ENCODE data around the gene ATG14.
"Not testable (repeated sequence)": the region's sequence is repeated elsewhere in the genome, so short reads cannot be mapped to it uniquely, and the experiment has no call there.

Gene ATG14

DNA sequence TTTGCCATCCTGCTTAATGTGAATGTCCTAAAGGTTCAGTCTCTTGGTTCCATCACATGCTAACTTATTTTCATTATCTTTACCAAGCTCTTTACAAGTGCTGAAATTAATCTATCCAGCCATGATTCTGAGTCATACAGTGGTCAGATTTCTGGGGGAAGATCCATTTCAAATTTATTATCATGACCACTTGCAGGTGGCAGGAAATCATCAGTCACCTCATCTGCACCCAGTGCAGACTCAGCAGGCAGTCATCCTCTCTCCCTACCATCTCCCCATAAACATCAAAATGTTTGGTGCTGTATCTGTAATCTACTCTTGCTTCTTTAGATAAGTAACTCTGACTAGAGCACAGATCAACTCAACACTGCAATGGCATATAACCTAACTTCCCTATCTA, 23.5 kb downstream of the ATG14 start:
- in situ Hi-C loops (cut with MboI; ENCODE audit: low sequenced_read_pairs), result no loop called here

- in situ Hi-C loops (cut with MboI; ENCODE audit: low sequenced_read_pairs), result no loop called here
Measured at GRCh38 chr14:55387121-55387520, 24.5 kb downstream of the ATG14 start.

DNA sequence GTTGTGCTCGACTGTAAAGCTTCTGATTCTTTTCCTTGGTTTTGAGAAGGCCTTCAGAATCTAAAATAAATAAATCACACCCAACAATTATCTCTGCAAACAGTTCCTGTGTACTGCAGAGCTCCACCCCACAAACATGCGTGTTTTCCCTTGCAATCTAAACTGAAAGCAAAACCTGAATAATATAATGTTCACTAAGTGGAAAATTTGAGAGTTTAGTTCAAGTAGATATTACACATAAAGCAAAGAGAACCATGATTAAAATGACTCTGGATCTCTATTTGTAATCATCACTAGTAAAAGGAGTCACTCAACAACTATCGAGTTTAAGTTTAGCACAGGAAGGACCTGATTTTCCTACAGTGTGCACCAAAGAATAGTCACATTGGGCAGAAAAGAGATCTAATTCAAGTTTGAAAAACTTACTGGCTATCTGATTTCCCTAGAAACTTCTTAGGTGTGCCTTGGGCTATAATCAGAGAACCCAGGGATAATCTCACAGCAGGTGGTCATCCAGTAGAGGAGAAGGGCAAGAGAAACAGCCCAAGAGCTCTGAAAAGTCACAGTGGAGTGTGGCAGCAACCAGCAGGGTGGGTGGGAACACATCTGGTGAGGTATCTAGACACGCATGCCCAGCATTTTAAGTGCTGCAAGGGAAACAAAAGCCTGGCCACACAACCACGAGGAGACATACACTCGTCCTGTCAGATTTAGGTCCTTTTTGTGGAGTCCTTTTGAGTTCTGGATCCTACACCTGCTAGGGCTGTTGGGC, 25.4 kb downstream of the ATG14 start:
- in situ Hi-C loops (cut with MboI; ENCODE audit: low sequenced_read_pairs), result no loop called here

DNA sequence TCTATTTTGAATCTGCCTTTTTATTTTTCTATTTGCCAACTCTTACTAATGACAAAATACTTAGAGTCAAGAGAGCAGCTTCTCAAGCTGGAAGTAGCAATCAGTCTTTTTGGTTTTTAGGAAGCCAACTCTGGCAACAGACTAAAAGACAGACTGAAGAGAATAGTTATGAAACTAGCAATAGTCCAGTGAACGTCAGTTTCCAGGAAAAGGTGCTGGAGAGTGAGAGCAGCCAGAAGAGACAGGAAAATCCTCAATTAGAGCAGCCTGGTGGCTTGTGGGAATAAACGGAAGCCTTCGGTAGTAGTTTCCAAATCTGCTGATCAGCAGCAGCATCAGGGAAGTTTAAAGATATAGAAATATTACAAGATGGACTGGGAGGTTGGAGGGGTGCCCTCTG, 27.1 kb downstream of the ATG14 start:
- in situ Hi-C loops (cut with MboI; ENCODE audit: low sequenced_read_pairs), result no loop called here

DNA sequence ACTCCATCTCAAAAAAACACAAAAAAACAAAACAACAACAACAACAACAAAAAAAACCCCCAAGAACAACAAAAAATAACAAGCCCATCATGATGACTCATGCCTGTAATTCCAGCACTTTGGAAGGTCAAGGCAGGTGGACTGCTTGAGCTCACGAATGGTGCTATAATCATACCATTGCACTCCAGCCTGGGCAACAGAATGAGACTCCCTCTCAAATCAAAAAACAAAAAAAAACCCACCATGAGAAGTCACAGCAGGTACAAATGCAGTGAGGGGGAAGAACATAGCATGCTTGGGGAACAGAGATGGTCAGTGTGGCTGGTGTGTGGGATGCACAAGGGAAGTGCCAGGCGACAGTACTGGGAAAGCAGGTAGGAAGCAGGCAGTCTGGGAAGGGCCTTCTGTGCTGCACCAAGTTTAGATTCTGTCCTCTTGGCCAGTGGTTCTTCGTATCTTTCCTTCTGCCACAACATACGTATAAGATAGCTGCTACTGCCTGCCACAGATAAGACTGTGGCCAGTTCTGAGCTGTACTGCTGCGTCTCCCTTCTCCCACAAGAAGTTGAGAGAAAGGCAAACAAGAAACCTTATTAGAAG, 28.0 kb downstream of the ATG14 start:
- in situ Hi-C loops (cut with MboI; ENCODE audit: low sequenced_read_pairs), result no loop called here

GRCh38 chr14:55383056-55383466, 28.6 kb downstream of the ATG14 start:
- in situ Hi-C loops (cut with MboI; ENCODE audit: low sequenced_read_pairs), result not testable (repeated sequence)

DNA sequence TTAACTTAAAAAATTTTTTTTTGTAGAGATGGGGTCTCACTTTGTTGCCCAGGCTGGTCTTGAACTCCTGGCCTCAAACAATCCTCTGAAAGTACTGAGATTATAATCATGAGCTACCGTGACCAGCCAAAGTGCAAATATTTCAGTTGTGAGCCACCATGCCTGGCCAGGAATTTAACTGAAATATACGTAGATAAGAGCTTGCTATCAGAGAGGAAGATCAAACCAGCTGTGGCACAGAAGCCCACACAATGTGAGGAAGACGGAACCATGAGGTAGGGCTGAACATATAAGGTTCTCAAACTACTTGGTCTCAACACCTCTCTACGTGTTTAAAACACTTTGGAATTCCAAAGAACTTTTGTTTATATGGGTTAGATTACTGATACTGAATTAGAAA, 29.1 kb downstream of the ATG14 start:
- in situ Hi-C loops (cut with MboI; ENCODE audit: low sequenced_read_pairs), result no loop called here

GRCh38 chr14:55381561-55381960, 30.1 kb downstream of the ATG14 start:
- in situ Hi-C loops (cut with MboI; ENCODE audit: low sequenced_read_pairs), result no loop called here

DNA sequence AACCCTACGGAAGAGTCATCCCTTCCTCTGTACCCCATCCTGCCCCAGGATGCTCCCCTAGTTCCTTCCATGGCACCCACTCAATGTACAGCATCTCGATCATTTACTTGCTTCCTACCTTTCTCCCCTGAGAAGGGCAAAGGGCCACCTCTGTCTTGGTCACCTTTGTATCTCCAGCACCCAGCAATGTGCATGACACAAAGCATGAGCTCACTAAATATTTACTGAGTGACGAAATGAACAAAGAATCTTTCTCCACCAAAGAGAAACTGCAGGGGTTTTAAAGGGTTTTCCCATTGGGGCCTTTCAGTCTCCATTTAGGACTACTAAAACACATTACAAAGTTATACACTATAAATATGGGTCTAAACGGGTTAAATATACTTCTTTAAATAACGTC, 30.6 kb downstream of the ATG14 start:
- in situ Hi-C loops (cut with MboI; ENCODE audit: low sequenced_read_pairs), result no loop called here

DNA sequence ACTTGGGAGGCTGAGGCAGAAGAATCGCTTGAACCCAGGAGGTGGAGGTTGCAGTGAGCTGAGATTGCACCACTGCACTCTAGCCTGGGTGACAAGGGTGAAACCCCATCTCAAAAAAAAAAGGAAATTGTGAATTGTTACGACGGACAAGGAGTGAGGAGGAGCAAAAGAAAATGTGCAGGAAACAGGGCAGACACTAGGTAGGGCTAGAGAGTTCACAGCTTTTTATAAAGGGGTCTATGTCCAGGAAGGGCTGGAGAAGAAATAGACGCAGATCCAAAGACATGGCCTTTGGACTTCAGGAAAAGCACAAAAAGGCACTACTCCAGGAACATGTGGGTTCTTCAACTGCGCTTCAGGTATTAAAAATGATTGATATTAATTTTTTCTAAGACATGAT, 34.4 kb downstream of the ATG14 start:
- in situ Hi-C loops (cut with MboI; ENCODE audit: low sequenced_read_pairs), result no loop called here

GRCh38 chr14:55374771-55375170, 36.9 kb downstream of the ATG14 start:
- in situ Hi-C loops (cut with MboI; ENCODE audit: low sequenced_read_pairs), result no loop called here

DNA sequence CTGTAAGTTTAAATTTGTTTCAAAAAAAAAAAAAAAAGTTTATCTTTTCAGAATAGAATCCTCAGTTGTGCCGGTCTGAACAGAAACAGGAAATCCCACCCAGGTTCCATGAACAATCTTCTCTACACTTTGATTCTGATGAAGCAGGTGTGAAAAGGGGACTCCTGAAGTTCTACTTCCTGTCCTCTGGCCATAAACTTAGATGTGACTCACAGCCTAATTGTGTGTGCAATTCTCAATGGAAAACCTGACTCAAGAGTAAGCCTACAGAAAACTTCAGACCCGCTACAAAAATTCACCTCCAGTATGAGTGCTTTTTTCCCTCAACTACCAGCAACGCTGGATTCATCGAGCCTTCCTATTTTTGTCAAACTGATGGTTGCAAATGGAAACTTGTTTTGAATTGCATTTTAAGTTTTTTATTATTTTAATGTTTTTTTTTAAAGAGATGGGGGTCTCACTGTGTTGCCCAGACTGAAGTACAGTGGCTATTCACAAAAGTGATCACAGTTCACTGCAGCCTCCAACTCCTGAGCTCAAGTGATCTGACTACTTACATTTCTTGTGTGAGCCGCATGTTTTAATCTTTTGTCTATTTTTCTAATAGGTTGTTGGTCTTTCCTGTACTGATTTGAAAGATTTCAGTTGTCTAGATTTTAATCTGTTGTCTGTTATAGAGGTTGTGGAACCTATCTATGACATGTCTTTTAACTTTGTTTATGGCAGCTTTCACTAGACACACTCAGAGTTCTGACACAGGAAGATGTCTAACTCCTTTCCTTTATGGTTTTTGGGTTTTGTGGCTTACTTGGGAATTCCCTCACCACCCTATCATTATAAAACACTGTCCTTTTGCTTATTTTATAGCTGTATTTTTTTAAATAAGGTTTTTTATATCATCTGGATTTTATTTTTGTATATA, 37.6 kb downstream of the ATG14 start:
- in situ Hi-C loops (cut with MboI; ENCODE audit: low sequenced_read_pairs), result no loop called here

DNA sequence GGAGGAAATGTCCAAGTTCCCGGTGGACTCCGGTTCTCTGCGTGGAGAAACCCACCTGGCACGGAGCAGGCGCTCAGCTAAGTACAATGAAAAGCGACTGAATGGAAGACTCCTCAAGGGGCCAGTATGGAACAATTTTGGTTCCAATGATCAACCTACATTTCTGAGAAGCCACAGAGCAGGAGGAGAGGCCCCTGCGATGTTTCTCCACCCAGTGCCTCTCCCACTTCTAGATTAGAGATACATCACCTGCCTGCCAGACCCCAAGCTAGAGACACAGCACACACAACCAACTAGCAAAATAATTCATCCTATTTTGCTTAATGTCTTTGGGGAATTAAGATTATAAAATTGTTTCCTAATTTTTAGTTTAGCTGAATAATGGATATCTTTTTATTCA, 38.8 kb downstream of the ATG14 start:
- in situ Hi-C loops (cut with MboI; ENCODE audit: low sequenced_read_pairs), result no loop called here

DNA sequence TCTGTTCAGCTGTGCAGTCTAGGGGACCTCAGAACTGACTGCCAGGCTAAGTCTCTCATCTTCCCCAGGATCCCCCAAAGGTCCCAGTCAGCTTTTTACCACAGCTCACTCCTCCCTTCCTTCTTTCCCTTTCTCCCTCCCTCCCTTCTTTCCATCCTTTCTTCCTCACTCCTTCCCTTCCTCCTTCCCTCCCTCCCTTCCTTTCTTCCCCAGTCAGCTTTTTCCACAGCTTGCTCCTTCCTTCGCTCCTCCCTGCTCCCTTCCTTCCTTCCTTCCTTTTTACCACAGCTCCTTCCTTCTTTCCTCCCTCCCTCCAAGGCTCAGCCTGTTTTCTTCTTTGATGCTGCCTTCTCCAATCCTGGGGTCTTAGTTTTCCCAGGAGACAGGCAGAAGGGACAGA, 39.2 kb downstream of the ATG14 start:
- in situ Hi-C loops (cut with MboI; ENCODE audit: low sequenced_read_pairs), result no loop called here

- in situ Hi-C loops (cut with MboI; ENCODE audit: low sequenced_read_pairs), result no loop called here
Measured at GRCh38 chr14:55370883-55371455, 40.7 kb downstream of the ATG14 start.

DNA sequence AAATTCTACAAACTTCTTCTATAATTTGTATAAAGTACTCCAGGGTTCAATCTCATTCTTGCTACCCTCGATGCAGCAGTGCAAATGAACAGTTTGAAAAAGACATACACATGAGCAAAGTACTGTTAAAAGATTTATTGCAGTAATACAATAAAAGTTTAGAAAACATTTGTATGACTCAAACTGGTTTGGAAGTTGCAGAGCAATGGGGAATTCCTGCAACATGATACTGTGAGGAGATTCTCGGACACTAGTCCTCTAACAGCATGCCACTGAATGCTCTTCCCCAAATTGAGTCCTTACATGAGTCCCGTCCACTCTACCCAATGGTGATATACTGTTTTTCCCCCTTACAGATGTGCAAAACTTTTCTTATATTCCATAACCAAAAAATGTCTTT, 45.4 kb downstream of the ATG14 start:
- in situ Hi-C loops (cut with MboI; ENCODE audit: low sequenced_read_pairs), result no loop called here

DNA sequence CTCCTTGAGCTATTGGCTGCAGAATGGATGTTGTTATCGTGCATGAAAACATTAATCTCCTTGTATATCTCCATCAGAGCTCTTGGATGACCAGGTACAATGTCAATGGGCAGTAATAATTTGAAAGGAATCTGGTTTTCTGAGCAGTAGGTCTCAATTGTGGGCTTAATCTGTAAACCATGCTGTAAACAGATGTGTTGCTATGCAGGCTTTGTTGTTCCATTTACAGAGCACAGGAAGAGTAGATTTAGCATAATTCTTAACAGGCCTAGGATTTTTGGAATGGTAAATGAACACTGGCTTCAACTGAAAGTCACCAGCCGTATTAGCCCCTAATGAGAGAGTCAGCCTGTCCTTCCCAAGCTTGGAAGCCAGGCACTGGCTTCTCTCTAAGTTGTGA, 50.4 kb downstream of the ATG14 start:
- in situ Hi-C loops (cut with MboI; ENCODE audit: low sequenced_read_pairs), result no loop called here

- in situ Hi-C loops (cut with MboI; ENCODE audit: low sequenced_read_pairs), result no loop called here
Measured at GRCh38 chr14:55359307-55359706, 52.3 kb downstream of the ATG14 start.

DNA sequence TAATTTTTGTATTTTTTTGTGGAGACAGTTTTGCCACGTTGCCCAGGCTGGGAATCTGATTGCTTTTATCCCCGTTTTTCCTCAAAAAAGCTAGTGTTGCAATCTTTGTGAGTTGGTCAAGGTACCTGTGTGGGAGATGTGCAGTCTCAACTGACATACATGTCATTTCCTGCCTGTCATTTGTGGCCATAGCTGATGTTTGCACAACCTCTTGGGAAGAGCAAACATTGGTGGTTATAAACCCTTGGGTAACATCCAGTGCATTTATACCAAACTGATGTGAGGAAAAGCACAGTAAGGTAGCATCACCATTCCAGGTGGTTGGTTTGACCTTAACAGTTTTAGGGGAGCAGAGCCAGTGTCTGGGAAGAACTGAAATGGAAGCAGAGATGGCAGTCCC, 54.7 kb downstream of the ATG14 start:
- in situ Hi-C loops (cut with MboI; ENCODE audit: low sequenced_read_pairs), result no loop called here

DNA sequence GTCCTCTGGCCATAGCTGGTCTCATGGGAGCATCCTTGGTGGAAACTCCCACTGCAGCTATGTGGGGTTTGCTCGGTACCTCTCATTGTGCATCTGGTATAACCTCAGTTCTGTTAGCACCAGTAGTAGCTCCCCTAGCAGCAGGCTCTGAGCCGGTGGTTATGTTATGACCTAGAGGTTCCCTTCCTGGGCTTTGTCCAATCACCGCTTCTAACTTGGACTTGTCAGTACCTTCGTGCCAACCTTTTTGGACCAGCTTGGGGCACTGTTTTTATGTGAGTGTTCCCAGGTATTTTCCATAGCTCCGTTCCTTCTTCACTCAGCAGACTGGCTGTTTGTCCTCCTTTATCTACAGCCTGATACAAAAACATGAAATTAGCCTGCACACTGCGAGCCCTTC, 55.7 kb downstream of the ATG14 start:
- in situ Hi-C loops (cut with MboI; ENCODE audit: low sequenced_read_pairs), result no loop called here

GRCh38 chr14:55354500-55354899, 57.1 kb downstream of the ATG14 start:
- in situ Hi-C loops (cut with MboI; ENCODE audit: low sequenced_read_pairs), result no loop called here
